MM.1S (cell line): ENCODE measurements around the gene SMAD7.

Experiments used
- DNase-seq: peaks from one replicate; pipeline ENCODE4 v3.0.0-alpha.2; 2015
- H2AFZ ChIP-seq: fragments of 300-600 bp; sonication (generic); 2 replicates; pipeline ENCODE4 v1.6.0; 2016; ENCODE audit warnings: antibody characterized with exemption, low read length
- H3F3A ChIP-seq: fragments of 300-600 bp; sonication (generic); 2 replicates; pipeline ENCODE4 v1.6.1; 2016; ENCODE audit warnings: mild to moderate bottlenecking, antibody characterized with exemption, low read length, moderate library complexity, mixed read lengths; ENCODE audit not compliant: insufficient read depth
- H3K27ac ChIP-seq: fragments of 300-600 bp; sonication (generic); 2 replicates; pipeline ENCODE4 v1.5.1; 2016; ENCODE audit warnings: mild to moderate bottlenecking, low read length
- H3K27me3 ChIP-seq: fragments of 300-600 bp; sonication (generic); replicated peaks from 2 replicates; pipeline ENCODE4 v1.6.0; 2016; ENCODE audit warnings: low read length; ENCODE audit not compliant: insufficient read depth
- H3K36me3 ChIP-seq: fragments of 300-600 bp; sonication (generic); replicated peaks from 2 replicates; pipeline ENCODE4 v1.6.1; 2016; ENCODE audit warnings: mild to moderate bottlenecking, low read length, mixed read lengths; ENCODE audit not compliant: insufficient read depth
- H3K4me1 ChIP-seq: fragments of 300-600 bp; sonication (generic); 2 replicates; pipeline ENCODE4 v1.6.1; 2016; ENCODE audit warnings: low read length, mixed read lengths
- H3K4me2 ChIP-seq: fragments of 300-600 bp; sonication (generic); 2 replicates; pipeline ENCODE4 v1.6.0; 2016; ENCODE audit warnings: low read depth, low read length
- H3K4me3 ChIP-seq: fragments of 300-600 bp; sonication (generic); 2 replicates; pipeline ENCODE4 v1.5.1; 2016; ENCODE audit warnings: low read length, mixed read lengths
- H3K79me2 ChIP-seq: fragments of 300-600 bp; sonication (generic); 2 replicates; pipeline ENCODE4 v1.6.1; 2016; ENCODE audit warnings: mixed run types, low read length, mixed read lengths
- H3K9ac ChIP-seq: fragments of 300-600 bp; sonication (generic); 2 replicates; pipeline ENCODE4 v1.6.1; 2016; ENCODE audit warnings: low read length, mixed read lengths
- H3K9me2 ChIP-seq: fragments of 300-600 bp; sonication (generic); replicated peaks from 2 replicates; pipeline ENCODE4 v1.6.1; 2016; ENCODE audit warnings: mild to moderate bottlenecking, low read length, mixed read lengths; ENCODE audit not compliant: insufficient read depth
- H3K9me3 ChIP-seq: fragments of 300-600 bp; sonication (generic); replicated peaks from 2 replicates; pipeline ENCODE4 v1.6.1; 2016; ENCODE audit warnings: mild to moderate bottlenecking, low read length, mixed read lengths; ENCODE audit not compliant: insufficient read depth
- H4K20me1 ChIP-seq: fragments of 300-600 bp; sonication (generic); 2 replicates; pipeline ENCODE4 v1.6.1; 2016; ENCODE audit warnings: mild to moderate bottlenecking, low read length, moderate library complexity, mixed read lengths; ENCODE audit not compliant: insufficient read depth
- EZH2 ChIP-seq: fragments of 300-600 bp; sonication (generic); optimal IDR thresholded peaks from 2 replicates; pipeline ENCODE3; 2017; ENCODE audit warnings: low read depth, mild to moderate bottlenecking, antibody characterized with exemption, low read length, mixed read lengths
- EZH2phosphoT487 ChIP-seq: fragments of 300-600 bp; sonication (generic); IDR thresholded peaks from 2 replicates; pipeline ENCODE4 v1.6.1; 2018; ENCODE audit warnings: antibody characterized with exemption, low read length
- TF ChIP-seq, protein P1 (sequence below): fragments of 300-600 bp; sonication (generic); IDR thresholded peaks from 2 replicates; pipeline ENCODE4 v1.5.1; 2016; ENCODE audit warnings: antibody characterized with exemption, low read length, mixed read lengths

SMAD7 gene

DNA sequence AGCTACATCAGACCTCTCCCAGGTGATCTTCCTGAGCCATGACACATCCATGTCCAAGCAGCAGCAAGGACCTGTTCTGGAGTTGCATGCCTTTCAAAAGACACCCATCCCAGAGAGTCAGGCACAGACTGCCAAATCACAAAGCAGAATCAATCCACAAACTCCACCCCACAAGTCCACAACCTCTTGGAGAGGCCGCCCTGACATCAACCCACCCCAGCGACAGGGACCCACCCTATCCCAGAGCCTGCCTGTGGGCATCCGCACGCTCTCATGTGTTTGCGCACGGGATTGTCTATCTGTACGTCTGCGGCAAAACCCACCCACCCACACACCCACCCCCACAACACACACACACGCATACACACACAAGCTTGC lies 11.9 kb downstream of the SMAD7 start:
- Histone ChIP-seq H3K4me3 (no peak overlapping the region), H3F3A (peaks cover 91% of the 10 kb centered on the region), H3K4me1 (peaks cover 74% of the 10 kb centered on the region), H3K79me2 (peaks cover 100% of the 10 kb centered on the region), H4K20me1 (peaks cover 15% of the 10 kb centered on the region; the same call in 1 of the 2 replicates), H3K36me3 (0 out of 2 replicates have a peak, but pooled peaks cover 3% of the 10 kb centered on the region), H3K9me3 (no peaks in the 10 kb centered on the region), H3K9ac (no peak overlapping the region), H2AFZ (no peak overlapping the region), H3K27me3 (no peaks in the 10 kb centered on the region), H3K27ac (peak overlapping the region; percentile 71; the same call in 1 of the 2 replicates), H3K4me2 (peak overlapping the region; percentile 99), H3K9me2 (no peaks in the 10 kb centered on the region)
- TF ChIP-seq EZH2, result no peak
- TF ChIP-seq, protein P1, sequence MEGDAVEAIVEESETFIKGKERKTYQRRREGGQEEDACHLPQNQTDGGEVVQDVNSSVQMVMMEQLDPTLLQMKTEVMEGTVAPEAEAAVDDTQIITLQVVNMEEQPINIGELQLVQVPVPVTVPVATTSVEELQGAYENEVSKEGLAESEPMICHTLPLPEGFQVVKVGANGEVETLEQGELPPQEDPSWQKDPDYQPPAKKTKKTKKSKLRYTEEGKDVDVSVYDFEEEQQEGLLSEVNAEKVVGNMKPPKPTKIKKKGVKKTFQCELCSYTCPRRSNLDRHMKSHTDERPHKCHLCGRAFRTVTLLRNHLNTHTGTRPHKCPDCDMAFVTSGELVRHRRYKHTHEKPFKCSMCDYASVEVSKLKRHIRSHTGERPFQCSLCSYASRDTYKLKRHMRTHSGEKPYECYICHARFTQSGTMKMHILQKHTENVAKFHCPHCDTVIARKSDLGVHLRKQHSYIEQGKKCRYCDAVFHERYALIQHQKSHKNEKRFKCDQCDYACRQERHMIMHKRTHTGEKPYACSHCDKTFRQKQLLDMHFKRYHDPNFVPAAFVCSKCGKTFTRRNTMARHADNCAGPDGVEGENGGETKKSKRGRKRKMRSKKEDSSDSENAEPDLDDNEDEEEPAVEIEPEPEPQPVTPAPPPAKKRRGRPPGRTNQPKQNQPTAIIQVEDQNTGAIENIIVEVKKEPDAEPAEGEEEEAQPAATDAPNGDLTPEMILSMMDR, result no peak
- no peak for TF ChIP-seq EZH2phosphoT487
- no peak for DNase-seq

DNA sequence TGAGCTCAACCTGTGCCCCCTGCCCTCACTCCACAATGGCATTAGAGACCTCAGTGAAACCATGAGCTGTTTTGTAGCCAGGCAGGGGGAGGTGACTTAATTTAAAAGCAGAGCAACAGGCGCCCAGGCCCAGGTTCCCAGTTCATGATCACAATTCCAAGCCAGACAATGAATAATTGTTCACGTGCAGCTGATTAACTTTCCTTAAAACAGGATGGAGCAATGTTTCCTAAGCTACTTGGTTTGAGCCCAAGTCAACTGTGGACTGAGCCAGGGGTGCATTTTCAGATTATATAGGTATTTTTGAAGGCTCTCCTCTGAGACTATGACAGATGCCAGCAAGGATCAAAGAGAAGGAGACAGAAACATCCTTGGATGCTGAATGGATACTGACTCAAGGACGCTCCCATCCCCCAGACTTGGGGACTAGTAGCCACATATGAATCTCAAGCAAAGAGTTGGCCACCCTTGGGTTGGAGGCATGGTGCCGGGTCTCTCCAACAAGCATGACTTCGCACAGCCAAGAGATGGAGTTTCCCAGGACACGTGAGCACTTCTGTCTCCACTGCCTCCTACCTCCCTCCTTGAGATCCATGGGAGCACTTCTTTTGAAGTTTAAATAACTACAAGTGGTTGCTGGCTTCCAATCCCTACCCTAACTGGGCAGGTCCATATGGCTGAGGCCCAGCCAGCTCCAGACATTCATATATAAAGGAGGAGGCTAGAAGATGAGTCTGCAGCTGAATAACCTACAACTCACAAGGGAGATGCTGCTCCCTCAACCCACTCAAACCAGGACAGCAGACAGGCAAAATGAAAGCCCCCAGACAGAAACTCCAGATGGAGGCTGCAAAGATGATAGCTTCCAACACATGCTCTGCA lies 12.7 kb downstream of the SMAD7 start:
- H3F3A ChIP-seq, result peaks cover 91% of the 10 kb centered on the region
- H3K9ac ChIP-seq, result peak overlapping the region; percentile 7; the same call in 1 of the 2 replicates
- no peak for DNase-seq
- H3K27me3 ChIP-seq, result no peaks in the 10 kb centered on the region
- peak overlapping the region; percentile 71; the same call in 1 of the 2 replicates for H3K27ac ChIP-seq
- H3K9me2 ChIP-seq, result no peaks in the 10 kb centered on the region
- H3K36me3 ChIP-seq, result 0 out of 2 replicates have a peak, but pooled peaks cover 3% of the 10 kb centered on the region
- H3K9me3 ChIP-seq, result no peaks in the 10 kb centered on the region
- peaks cover 80% of the 10 kb centered on the region for H3K4me1 ChIP-seq
- H3K4me2 ChIP-seq, result peak overlapping the region; percentile 53
- peaks cover 15% of the 10 kb centered on the region; the same call in 1 of the 2 replicates for H4K20me1 ChIP-seq
- H3K4me3 ChIP-seq, result no peak overlapping the region
- H3K79me2 ChIP-seq, result peaks cover 100% of the 10 kb centered on the region
- TF ChIP-seq EZH2, result no peak
- TF ChIP-seq EZH2phosphoT487, result no peak
- TF ChIP-seq, protein P1, result no peak
- no peak overlapping the region for H2AFZ ChIP-seq

DNA sequence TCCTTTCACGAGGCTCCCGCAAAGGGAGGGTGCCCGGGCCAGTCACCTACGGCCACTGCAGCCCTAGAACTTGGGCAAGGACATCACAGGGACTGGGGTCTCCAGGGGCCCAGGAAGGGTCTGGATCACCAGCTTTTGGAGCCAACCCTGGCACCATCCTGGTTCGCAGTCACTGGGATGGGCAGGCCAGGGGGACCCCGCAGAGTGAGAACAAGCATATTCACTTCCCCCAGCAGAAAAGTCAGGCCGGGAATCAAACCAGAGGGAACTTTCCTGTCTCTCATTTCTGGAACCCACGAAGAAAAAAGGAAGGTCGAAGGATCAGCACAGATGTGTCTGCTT lies 15.4 kb downstream of the SMAD7 start:
- Histone ChIP-seq H2AFZ (no peak overlapping the region), H3K9me3 (no peaks in the 10 kb centered on the region), H3K4me1 (peaks cover 87% of the 10 kb centered on the region), H3K79me2 (peaks cover 100% of the 10 kb centered on the region), H4K20me1 (peaks cover 15% of the 10 kb centered on the region; the same call in 1 of the 2 replicates), H3K4me2 (peak overlapping the region; percentile 99), H3K9me2 (no peaks in the 10 kb centered on the region), H3F3A (peaks cover 94% of the 10 kb centered on the region), H3K36me3 (0 out of 2 replicates have a peak, but pooled peaks cover 3% of the 10 kb centered on the region), H3K27ac (peak overlapping the region; percentile 97), H3K9ac (peak overlapping the region; percentile 76), H3K4me3 (peak overlapping the region; percentile 54), H3K27me3 (no peaks in the 10 kb centered on the region)
- TF ChIP-seq, protein P1, result no peak
- TF ChIP-seq EZH2, result no peak
- TF ChIP-seq EZH2phosphoT487, result no peak
- DNase-seq, result no peak
